ENCODE measurements around the gene EGFLAM. TPM values are rescaled to one million over a fixed set of nuclear protein-coding genes. Genes with fewer than 3 reads are reported as not detected.

The EGFLAM gene
- total and polyA plus RNA-seq, 11 donors, result 4.7 to 19.4 (median 8.0) TPM

DNA sequence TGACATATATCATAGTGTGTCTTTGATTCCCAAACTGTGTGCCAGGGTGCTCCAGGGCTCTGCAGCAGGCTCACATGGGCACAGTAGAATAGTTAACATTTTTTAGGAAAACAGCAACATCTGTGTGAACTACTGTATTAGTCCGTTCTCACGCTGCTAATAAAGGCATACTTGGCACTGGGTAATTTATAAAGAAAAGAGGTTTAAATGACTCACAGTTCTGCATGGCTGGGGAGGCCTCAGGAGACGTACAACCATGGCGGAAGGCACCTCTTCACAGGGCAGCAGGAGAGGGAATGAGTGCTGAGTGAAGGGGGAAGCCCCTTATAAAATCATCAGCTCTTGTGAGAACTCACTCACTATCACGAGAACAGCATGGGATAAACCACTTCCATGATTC lies 82.7 kb downstream of the EGFLAM start:
- Histone ChIP-seq H3K27ac (no peak overlapping the region), H3K4me1 (no peaks in the 10 kb centered on the region), H3K4me3 (no peak overlapping the region), H3K27me3 (peaks cover 0 to 31% (median 5%) of the 10 kb centered on the region in 9 donors), H3K36me3 (no peaks in the 10 kb centered on the region), H3K9me3 (no peaks in the 10 kb centered on the region)
- 75 to 90% (median 78%) methylated on average over 5 of the region's 5 CpGs for WGBS, 4 donors
- TF ChIP-seq POLR2A (IDR thresholded peaks at IDR 0.05) (no peak), CTCF (IDR thresholded peaks at IDR 0.05) (no peak)
- ATAC-seq (no peak), DNase-seq (no peak)
- intact Hi-C loops (cut with DNase I), result no loop called here

GRCh38 chr5:38341641-38342040 lies 83.3 kb downstream of the EGFLAM start:
- no peak for TF ChIP-seq CTCF (IDR thresholded peaks at IDR 0.05)
- TF ChIP-seq POLR2A (IDR thresholded peaks at IDR 0.05), result no peak
- WGBS, 4 donors, result 81 to 87% (median 84%) methylated on average over 3 of the region's 3 CpGs

DNA sequence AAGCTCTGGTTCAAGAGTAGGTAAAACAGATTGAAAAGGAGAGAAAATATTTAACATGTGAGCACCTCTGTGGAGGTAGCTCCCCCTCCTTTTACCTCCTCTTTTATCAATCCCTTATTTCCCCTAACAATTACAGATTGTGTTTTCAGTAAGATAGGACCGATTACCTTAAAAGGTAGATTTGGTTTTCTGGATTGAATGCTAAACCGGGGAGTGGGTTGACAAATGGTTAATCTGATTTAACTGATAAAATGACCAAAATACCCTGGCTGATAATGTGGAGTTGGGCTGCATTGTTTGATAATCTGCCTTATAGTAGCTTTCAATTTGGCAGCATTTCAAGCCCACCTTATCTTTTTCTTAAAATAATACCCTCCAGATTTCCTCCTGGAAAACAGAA lies 83.9 kb downstream of the EGFLAM start:
- H3K27me3 ChIP-seq, result peaks cover 0 to 31% (median 5%) of the 10 kb centered on the region in 9 donors
- intact Hi-C loops (cut with DNase I), result no loop called here
- H3K4me3 ChIP-seq, result no peak overlapping the region
- no peaks in the 10 kb centered on the region for H3K9me3 ChIP-seq
- no peaks in the 10 kb centered on the region for H3K36me3 ChIP-seq
- H3K27ac ChIP-seq, result no peak overlapping the region
- DNase-seq (no peak), ATAC-seq (no peak)
- H3K4me1 ChIP-seq, result no peaks in the 10 kb centered on the region
- TF ChIP-seq POLR2A (IDR thresholded peaks at IDR 0.05), result no peak
- no peak for TF ChIP-seq CTCF (IDR thresholded peaks at IDR 0.05)
- 19 to 25% (median 23%) methylated on average over 2 of the region's 2 CpGs for WGBS, 4 donors

More at GRCh38 chr5:38341641-38342040, 83.3 kb downstream of the EGFLAM start:
- ATAC-seq (no peak), DNase-seq (no peak)
- Histone ChIP-seq H3K27me3 (peaks cover 0 to 31% (median 5%) of the 10 kb centered on the region in 9 donors), H3K36me3 (no peaks in the 10 kb centered on the region), H3K4me3 (no peak overlapping the region), H3K4me1 (no peaks in the 10 kb centered on the region), H3K9me3 (no peaks in the 10 kb centered on the region), H3K27ac (no peak overlapping the region)
- intact Hi-C loops (cut with DNase I), result no loop called here

DNA sequence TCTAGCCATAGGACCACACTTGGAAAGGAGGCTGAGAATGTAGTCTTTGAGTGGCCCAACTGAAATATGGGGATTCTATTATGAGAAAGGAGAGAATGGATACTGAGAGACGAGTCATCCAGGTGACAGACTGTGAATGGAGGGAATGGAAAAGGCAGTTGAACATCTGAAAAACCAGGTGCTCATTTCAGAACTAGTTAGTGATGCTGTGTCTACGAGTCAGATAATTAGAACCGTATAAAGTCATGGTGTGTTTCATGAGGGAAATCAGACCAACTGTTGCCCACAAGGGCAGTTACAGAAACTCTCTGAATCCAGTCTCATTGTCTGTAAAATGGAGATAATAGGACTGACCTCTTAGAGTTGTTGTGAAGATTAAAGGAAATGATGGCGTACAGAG lies 86.5 kb downstream of the EGFLAM start:
- Histone ChIP-seq H3K27me3 (peaks cover 0 to 25% (median 2%) of the 10 kb centered on the region in 9 donors), H3K27ac (no peak overlapping the region), H3K4me1 (no peaks in the 10 kb centered on the region), H3K4me3 (no peak overlapping the region), H3K36me3 (no peaks in the 10 kb centered on the region), H3K9me3 (no peaks in the 10 kb centered on the region)
- intact Hi-C loops (cut with DNase I), result no loop called here
- ATAC-seq, result no peak
- no peak for DNase-seq
- no peak for TF ChIP-seq CTCF (IDR thresholded peaks at IDR 0.05)
- no peak for TF ChIP-seq POLR2A (IDR thresholded peaks at IDR 0.05)
- WGBS, 4 donors, result 85 to 88% (median 87%) methylated on average over 4 of the region's 4 CpGs

All from heart left ventricle (tissue), 16 donors.